HG02970 (cell line): Measurements from ENCODE around the gene SFXN5.
"Not testable (repeated sequence)": the region's sequence is repeated elsewhere in the genome, so short reads cannot be mapped to it uniquely, and the experiment has no call there.

Experiments
- ATAC-seq: cut with Tn5 transposase; IDR thresholded peaks from one replicate; pipeline ENCODE4 v1.9.1; 2021; ENCODE audit warnings: mild to moderate bottlenecking, moderate library complexity, moderate number of reproducible peaks; ENCODE audit not compliant: unreplicated experiment, low FRiP score

SFXN5 gene

DNA sequence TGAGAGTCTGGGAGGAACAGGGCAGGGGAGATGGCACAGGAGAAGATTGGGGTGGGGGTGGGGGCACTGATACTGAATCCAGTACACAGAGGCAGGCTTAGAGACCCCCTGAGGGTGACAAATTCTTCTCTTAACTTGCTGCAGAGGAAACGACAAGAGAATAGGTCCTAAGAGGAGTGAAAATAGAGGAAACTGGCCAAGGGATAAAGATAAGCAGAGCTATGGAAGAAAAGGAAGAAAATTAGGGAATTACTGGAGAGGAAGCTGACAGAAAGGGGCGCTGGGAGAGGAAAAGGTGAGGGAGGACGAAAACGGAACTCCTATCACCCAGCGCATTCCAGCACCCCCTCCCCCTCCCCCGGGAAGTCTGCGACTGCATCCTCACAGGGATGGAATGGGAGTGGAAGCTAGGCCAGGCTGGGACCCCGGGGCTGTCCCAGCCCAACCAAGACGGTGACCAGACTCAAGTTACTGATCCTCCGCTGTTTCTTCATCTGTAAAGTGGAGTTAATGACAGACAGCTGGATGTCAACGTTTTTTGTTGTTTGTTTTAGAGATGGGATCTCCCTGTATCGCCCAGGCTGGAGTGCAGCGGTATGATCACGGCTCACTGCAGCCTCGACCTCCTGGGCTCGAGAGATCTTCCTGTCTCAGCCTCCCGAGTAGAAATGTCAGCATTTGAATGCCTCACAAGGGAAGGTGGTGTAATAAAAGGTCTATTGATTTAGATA lies 156.8 kb downstream of the SFXN5 start:
- ATAC-seq, result no peak

DNA sequence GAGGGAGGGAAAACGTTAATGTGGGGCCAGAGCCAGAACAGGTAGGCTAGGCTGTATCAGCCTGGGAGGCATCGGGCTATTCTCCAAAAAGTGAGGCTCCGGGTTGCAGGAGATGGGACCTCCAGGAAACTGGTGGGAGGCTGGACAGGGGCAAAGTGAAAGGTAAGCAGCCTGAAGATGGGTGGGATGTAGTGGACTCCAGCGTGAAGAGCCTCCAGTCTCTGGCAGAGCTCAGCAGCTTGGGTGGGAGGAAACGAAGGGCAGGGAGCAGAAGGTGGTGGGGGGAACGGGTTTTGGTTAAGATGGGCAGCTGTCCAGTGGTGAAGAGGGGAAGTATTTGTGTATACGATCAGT lies 157.3 kb downstream of the SFXN5 start:
- ATAC-seq, result no peak

DNA sequence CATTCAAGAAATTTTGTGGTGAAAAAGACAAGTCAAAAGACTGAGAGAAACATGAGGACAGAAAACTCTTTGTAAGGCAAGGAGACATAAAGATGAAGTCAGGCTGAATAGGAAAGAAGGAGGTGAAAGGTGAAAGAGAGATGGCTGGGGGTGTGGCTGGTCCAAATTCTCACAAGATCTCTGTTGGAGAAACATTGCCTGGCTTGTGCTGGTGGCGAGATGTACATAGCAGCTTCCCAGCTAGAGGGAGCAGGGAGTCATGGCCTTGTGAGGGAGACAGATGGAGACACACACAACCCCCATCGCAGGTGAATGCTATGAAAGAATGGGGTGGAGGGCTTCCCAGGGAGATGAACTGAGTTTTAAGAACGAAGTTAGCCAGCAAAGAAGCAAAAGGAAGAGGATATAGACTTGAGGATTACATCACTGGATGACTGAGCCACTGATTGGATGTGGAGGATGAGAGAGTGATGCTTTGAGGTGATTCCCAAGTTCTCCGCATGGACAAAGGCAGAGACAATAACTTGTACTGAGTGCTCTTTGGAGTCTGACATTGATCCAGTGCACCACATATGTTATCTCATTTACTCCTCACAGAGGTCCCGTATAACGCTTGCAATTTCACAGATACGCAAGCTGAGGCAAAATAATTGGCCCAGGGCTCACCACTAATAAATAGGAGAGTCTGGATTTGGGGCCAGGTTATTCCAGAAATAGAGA lies 157.9 kb downstream of the SFXN5 start:
- ATAC-seq, result no peak

DNA sequence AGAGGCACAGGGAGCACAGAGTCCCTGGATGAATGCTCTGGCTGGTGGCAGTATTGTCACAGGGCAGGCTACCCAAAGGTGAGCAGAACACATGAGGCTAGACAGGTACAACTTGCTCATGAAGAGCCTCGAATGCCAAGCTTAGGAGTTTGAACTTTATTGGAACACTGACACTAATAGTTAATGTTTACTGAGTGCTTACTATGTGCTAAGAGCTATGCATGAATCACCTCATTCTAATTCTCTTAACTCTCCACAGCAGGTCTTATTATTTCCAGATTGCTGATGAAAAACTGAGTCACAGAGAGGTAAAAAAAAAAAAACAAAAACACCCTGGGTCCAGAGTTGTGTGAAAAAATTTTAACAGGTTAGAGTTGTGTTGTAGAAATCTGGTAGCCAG lies 160.3 kb downstream of the SFXN5 start:
- no peak for ATAC-seq

DNA sequence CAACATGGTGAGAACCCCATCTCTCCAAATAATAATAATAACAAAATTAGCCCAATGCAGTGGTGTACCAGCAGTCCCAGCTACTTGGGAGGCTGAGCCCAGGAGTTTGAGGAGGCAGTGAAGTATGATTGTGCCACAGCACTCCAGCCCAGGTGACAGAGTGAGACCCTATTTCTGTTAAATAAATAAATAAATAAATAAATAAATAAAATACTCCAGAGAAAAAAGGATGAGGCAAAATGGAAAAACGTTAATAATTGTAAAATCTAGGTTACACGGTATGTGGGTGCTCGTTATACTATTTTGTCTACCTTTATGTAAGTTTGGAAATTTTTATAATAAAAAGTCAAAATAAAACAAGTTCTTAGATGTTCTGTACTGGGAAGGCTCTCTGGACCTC lies 162.8 kb downstream of the SFXN5 start:
- no peak for ATAC-seq

DNA sequence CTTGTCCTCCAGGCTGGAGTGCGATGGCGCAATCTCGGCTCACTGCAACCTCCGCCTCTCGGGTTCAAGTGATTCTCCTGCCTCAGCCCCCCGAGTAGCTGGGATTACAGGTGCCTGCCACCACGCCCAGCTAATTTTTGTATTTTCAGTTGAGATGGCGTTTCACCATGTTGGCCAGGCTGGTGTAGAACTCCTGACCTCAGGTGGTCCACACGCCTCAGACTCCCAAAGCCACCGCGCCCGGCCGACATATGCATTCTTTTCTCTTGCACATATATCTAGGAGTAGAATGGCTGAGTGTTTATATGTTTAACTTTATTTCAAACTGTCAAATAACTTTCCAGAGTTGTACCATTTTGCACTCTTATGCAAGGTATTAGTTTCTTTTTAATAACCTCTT lies 164.1 kb downstream of the SFXN5 start:
- not testable (repeated sequence) for ATAC-seq

DNA sequence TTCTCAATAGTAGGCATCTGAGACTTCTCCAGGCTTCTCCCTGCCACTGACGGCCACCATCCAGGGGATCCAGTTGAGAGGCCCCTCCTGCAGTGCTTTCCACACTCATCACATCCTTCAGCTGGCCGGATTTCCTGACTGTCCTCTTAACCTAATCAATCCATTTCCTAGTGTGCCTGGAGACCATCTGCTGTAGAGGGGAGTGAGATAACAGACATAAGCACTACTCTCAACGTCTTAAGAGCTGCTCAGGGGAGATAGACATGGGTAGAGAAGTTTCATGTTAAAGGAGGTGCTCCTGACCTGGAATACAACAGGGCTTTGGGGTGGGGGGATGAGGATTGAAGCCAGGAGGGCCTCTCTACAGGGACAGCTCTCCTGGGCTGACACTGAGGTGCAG lies 170.1 kb downstream of the SFXN5 start:
- no peak for ATAC-seq

DNA sequence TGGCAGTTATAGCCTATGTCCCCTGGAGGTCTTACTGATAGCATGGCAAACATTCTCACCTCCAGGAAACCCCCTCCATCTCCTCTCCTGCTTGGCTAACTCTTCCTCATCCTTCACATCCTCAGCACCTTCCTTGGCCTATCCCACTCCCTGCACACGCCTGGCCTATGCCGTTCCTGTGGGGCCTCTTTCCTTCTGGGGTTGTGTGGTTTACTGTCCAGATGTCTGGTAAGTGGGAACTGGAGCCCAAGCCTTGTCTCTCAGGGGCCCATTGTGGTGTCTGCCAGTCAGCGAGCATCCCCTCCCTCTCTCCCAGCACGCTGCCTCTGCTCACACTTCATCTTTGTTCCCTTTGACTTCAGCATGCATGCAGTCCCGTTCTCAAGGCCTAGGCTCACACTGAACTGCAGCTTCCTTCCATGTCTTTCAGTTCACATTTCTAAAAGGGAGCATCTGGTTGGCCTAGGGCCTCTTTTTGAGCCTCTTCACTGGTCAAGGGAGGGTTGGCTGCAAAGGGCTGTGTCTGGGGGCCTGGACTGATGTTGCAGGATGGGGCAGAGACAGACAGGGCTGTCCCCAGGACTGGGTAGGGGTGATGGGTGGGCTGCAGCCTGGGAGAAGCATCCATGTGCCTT lies 171.2 kb downstream of the SFXN5 start:
- no peak for ATAC-seq

DNA sequence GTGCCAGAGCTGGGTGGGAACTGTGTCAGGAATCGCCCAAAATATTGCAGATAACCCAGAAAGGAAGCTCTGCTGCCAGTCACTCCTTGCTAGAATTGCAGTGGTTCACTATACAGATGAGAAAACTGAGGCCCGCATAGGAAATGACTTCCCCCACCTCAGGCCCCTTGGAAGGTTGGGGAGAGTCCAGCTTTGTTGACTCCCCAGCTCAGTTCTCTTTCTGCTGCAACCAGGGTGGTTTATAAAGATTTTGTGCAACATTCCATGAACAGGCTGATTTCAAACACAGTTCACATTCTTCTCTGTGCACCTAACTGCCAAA lies 173.0 kb downstream of the SFXN5 start:
- no peak for ATAC-seq

DNA sequence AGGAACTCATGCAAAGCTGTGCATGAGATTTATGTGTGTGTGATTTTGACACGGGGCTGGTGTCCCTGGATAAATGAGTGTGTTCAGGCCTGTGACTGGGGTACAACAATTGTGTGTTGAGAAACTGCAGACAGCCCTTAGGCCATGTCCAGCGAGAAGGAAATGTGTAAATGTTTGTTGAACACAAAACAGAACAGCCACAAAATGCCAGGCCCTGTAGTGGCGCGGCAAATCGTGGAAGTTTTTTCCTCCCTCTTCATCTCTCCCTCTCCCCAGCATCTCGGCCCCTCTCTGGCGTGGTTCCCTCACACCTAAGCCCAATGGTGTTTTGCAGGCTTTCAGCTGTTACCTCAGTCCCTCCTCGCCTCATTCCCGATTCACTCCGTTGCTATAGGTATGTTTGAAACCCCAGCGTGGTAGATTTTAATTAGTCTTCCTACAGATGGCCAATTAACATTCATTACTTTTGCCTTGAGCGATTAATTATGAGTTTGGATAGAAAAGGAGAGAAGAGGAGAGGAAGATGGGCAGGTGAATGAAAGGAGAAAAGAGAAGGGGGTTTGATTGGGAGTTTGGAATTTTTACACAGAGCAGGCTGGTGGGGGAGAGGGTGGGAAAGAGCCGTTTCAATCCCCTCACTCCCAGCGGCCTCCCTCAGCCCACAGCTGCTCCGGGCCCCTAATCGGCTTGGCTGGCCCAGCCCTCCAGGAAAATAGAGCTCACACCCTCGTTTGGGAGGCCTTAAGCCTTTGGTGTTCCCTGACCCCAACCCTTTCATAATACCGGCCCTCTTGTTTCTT lies 173.5 kb downstream of the SFXN5 start:
- ATAC-seq, result no peak

DNA sequence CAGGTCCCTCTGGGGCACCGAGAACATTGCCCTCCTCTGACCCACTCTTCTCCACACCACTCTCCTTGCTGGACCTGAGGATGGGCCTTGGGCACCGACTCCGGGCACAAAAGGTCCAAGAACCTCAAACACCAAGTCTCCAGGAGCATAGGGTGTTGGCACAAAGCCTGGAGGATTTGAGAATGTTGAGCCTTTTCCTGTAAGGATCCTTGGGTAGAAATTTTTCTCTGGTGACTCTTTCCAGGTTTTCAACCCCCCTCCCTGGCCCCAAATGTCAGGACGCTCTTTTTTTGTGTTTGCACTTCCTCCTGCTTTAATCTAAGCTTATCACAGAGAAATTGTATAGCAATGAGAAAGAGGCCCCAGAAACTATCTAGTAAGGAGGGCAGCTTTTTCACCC lies 175.1 kb downstream of the SFXN5 start:
- no peak for ATAC-seq

DNA sequence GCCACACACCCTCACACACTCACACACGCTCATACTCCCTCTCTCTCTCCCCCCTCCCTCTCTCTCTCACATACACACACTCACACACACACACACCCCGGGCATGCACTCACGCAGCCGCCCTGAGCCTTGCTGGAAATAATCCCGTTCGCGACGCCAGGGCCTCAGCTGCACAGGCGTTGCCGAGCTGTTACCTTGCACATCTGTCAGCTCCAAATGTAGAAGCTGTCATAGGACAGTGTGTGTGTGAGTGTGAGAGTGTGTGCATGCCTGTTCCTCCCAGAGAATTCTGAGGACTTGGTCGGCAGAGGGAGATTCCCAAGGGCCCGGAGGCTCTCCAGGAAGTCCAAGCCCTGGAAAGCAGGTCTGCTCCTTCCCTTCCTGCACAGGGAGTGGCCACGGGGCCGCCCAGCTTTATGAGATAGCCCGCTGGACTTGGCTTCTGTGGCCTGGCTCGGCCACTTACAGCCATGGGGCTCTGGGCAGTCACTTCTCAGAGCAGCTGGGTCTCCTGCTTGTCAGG lies 175.7 kb downstream of the SFXN5 start:
- ATAC-seq, result no peak

DNA sequence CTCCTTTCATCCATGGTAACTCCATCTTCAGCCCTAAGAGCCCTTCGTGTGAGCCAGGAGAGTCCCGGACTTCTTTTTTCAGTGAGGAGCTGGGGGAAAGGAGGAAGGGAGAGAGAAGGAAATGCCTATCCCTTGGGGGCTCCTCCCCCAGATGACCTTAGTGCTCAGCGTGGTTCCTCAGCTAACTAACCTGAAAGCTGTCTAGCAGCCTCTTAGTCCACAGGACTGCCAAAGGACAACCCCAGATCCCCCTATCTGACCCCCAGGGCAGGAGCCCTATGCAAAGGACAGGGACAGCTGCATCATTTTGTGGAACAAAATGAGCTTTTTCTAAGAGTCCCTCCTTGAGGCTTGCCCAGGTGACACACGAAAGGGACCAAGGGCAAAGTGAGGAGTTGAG lies 176.4 kb downstream of the SFXN5 start:
- no peak for ATAC-seq

DNA sequence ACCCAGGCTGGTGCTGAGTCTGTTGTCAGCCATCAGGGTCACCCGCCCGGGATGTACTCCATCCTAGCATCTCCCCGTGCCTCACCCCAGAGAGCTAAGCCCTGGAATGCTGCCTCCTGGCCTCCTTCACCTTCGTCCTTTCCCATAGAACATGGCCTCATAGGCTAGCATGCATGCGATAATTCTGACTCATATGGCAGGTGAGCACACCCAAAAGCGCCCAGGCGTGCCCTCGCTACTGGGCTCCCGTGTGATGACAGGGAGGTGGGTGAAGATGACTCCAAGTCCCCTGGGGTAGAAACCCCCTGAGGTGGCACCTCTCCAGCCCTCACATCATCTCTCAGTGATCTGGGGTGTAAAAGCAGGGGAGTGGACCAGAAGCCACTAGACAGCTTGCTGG lies 177.0 kb downstream of the SFXN5 start:
- no peak for ATAC-seq

DNA sequence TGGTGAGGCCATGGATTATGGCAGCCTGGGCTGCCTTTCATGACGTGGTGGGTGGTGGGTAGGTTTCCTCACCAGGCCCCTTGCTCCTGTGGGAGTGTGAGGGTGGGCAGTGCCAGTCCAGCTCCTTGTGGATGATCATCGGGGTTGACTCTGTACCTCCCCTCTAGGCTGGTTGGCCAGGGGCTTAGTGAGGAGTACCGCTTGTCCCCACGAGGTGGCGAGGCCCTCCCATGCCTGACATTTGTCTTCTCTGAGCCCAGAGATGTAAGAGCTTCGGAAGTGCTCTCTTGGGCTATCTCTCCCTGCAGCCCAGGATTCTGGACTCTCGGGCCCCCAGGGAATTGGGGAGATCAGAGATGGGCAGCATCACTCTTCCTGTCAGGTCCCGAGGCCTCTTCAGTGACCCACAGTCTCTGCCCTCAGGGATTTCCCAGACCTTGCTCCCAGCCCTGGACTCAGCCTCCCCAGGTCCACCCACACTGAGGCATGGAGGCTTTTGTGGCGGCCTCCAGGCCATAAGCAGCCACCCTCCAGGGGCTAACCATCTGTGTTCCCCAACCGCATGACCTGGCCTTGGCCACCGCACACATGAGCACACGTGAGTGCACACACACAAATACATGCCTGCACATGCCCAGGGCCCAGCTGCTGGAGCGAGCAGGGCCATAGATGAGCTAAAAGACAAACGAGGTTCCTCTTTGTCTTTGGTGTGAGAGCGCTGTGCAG lies 177.8 kb downstream of the SFXN5 start:
- ATAC-seq, result peak; percentile 47

DNA sequence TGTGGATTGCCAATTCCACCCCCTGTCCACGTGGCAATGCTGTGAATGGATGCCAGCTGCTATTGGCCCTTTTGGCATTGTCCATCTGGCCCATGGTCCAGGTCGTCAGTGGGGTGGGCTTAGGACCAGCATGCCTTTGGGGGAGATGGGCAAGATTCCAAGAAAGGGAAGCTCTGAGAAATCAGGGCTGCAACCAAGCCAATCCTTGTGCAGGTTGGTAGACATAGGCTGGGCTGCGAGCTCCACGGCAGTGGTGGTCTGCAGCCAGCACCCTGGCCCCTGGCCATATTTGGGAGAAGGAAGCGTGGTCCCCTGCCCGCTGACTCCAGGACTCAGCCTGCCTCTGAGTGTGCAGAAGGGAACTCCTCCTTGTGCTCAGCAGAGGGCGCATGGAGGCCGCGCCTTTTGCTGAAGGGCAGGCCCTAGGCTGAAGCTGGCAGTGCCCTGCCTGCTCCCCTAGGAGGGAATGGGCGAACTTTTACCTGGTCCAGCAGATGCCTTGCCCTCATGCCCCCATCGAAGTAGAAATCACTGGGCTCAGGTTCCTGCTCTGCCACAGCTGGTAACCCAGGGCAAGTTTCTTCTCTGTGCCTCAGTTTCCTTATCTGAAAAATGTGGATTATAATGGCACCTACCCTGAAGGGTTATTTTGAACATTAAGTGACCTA lies 178.9 kb downstream of the SFXN5 start:
- no peak for ATAC-seq
